ENCODE data around the gene GDAP2. TPM values are rescaled to one million over a fixed set of nuclear protein-coding genes. Genes with fewer than 3 reads are reported as not detected.
A peak's percentile ranks its signal among the peaks of the same experiment; 100 is the strongest.

GDAP2 gene
- total RNA-seq, 1 donor = 26.8 TPM

- Histone ChIP-seq H3K9me3 (ENCODE audit: low read depth, low read length) (no peaks in the 10 kb centered on the region), H3K4me1 (ENCODE audit: insufficient read depth, low read length) (peaks cover 28% of the 10 kb centered on the region)
- DNase-seq (ENCODE audit: insufficient read length, low spot score, missing footprints) = no peak
These were observed 110.1 kb downstream of the GDAP2 start for GRCh38 chr1:117819301-117819700.

GRCh38 chr1:117818456-117818855 lies 111.0 kb downstream of the GDAP2 start:
- no peak for DNase-seq (ENCODE audit: insufficient read length, low spot score, missing footprints)
- Histone ChIP-seq H3K4me2 (ENCODE audit: insufficient read depth, low read length) (no peak overlapping the region), H3K9me3 (ENCODE audit: low read depth, low read length) (no peaks in the 10 kb centered on the region), H3K36me3 (ENCODE audit: insufficient read depth, low read length) (no peaks in the 10 kb centered on the region), H4K20me1 (ENCODE audit: insufficient read depth, low read length) (no peaks in the 10 kb centered on the region), H3K27me3 (ENCODE audit: insufficient read depth, low read length) (no peaks in the 10 kb centered on the region), H3K4me1 (ENCODE audit: insufficient read depth, low read length) (peaks cover 29% of the 10 kb centered on the region), H3K4me3 (ENCODE audit: insufficient read depth, low read length) (no peak overlapping the region), H2AFZ (ENCODE audit: low read length) (no peak overlapping the region), H3K79me2 (ENCODE audit: insufficient read depth, low read length) (no peaks in the 10 kb centered on the region), H3K27ac (ENCODE audit: low read depth, low read length) (no peak overlapping the region)
- no peak for TF ChIP-seq CTCF (IDR thresholded peaks at IDR 0.05; ENCODE audit: extremely low read depth, low read depth, low read length)

More at GRCh38 chr1:117819301-117819700, 110.1 kb downstream of the GDAP2 start:
- no peaks in the 10 kb centered on the region for H3K79me2 ChIP-seq (ENCODE audit: insufficient read depth, low read length)
- no peak overlapping the region for H3K27ac ChIP-seq (ENCODE audit: low read depth, low read length)
- no peak for TF ChIP-seq CTCF (IDR thresholded peaks at IDR 0.05; ENCODE audit: extremely low read depth, low read depth, low read length)
- no peak overlapping the region for H2AFZ ChIP-seq (ENCODE audit: low read length)
- H3K4me3 ChIP-seq (ENCODE audit: insufficient read depth, low read length) = no peak overlapping the region
- no peak overlapping the region for H3K4me2 ChIP-seq (ENCODE audit: insufficient read depth, low read length)
- no peaks in the 10 kb centered on the region for H3K27me3 ChIP-seq (ENCODE audit: insufficient read depth, low read length)
- H3K36me3 ChIP-seq (ENCODE audit: insufficient read depth, low read length) = no peaks in the 10 kb centered on the region
- H4K20me1 ChIP-seq (ENCODE audit: insufficient read depth, low read length) = no peaks in the 10 kb centered on the region

GRCh38 chr1:117817629-117818028 lies 111.8 kb downstream of the GDAP2 start:
- Histone ChIP-seq H4K20me1 (ENCODE audit: insufficient read depth, low read length) (no peaks in the 10 kb centered on the region), H3K4me1 (ENCODE audit: insufficient read depth, low read length) (peaks cover 36% of the 10 kb centered on the region)
- no peak for DNase-seq (ENCODE audit: insufficient read length, low spot score, missing footprints)

GRCh38 chr1:117815926-117816325 lies 113.5 kb downstream of the GDAP2 start:
- no peaks in the 10 kb centered on the region for H3K36me3 ChIP-seq (ENCODE audit: insufficient read depth, low read length)
- H3K27me3 ChIP-seq (ENCODE audit: insufficient read depth, low read length) = no peaks in the 10 kb centered on the region
- H4K20me1 ChIP-seq (ENCODE audit: insufficient read depth, low read length) = no peaks in the 10 kb centered on the region
- no peak overlapping the region for H3K4me3 ChIP-seq (ENCODE audit: insufficient read depth, low read length)
- no peak overlapping the region for H3K4me2 ChIP-seq (ENCODE audit: insufficient read depth, low read length)
- peak; percentile 22 for TF ChIP-seq CTCF (IDR thresholded peaks at IDR 0.05; ENCODE audit: extremely low read depth, low read depth, low read length)
- H3K79me2 ChIP-seq (ENCODE audit: insufficient read depth, low read length) = no peaks in the 10 kb centered on the region
- H3K4me1 ChIP-seq (ENCODE audit: insufficient read depth, low read length) = peaks cover 23% of the 10 kb centered on the region
- no peak overlapping the region for H3K27ac ChIP-seq (ENCODE audit: low read depth, low read length)
- H3K9me3 ChIP-seq (ENCODE audit: low read depth, low read length) = no peaks in the 10 kb centered on the region
- H2AFZ ChIP-seq (ENCODE audit: low read length) = no peak overlapping the region
- no peak for DNase-seq (ENCODE audit: insufficient read length, low spot score, missing footprints)

More at GRCh38 chr1:117817629-117818028, 111.8 kb downstream of the GDAP2 start:
- H3K79me2 ChIP-seq (ENCODE audit: insufficient read depth, low read length) = no peaks in the 10 kb centered on the region
- H3K4me3 ChIP-seq (ENCODE audit: insufficient read depth, low read length) = no peak overlapping the region
- no peaks in the 10 kb centered on the region for H3K36me3 ChIP-seq (ENCODE audit: insufficient read depth, low read length)
- H3K4me2 ChIP-seq (ENCODE audit: insufficient read depth, low read length) = no peak overlapping the region
- TF ChIP-seq CTCF (IDR thresholded peaks at IDR 0.05; ENCODE audit: extremely low read depth, low read depth, low read length) = no peak
- no peaks in the 10 kb centered on the region for H3K9me3 ChIP-seq (ENCODE audit: low read depth, low read length)
- H3K27me3 ChIP-seq (ENCODE audit: insufficient read depth, low read length) = no peaks in the 10 kb centered on the region
- no peak overlapping the region for H3K27ac ChIP-seq (ENCODE audit: low read depth, low read length)
- no peak overlapping the region for H2AFZ ChIP-seq (ENCODE audit: low read length)
